Erythroblast (primary cell): ENCODE measurements around the gene TRPT1.
"Not testable (repeated sequence)": the region's sequence is repeated elsewhere in the genome, so short reads cannot be mapped to it uniquely, and the experiment has no call there.

Source experiments
- DNase-seq, 2 experiments: peaks; one replicate each; lab custom pipeline; 2025; lab: John Stamatoyannopoulos, UW
- GATA1 ChIP-seq: IDR thresholded peaks from 2 replicates; pipeline ENCODE4 v1.6.1; 2011; ENCODE audit warnings: low read depth, mild to moderate bottlenecking, control low read depth, low read length, moderate library complexity
- POLR2A ChIP-seq: IDR thresholded peaks from 2 replicates; pipeline ENCODE4 v1.6.1; 2011; ENCODE audit warnings: mild to moderate bottlenecking, low read length

The TRPT1 gene

GRCh38 chr11:64252003-64252872 lies 26.3 kb upstream of the TRPT1 start:
- TF ChIP-seq POLR2A (no peak), GATA1 (no peak)
- peak; percentile 46 to 70 for DNase-seq

GRCh38 chr11:64251753-64252002 lies 25.7 kb upstream of the TRPT1 start:
- no peak for DNase-seq
- TF ChIP-seq GATA1 (no peak), POLR2A (peak; percentile 15)

DNA sequence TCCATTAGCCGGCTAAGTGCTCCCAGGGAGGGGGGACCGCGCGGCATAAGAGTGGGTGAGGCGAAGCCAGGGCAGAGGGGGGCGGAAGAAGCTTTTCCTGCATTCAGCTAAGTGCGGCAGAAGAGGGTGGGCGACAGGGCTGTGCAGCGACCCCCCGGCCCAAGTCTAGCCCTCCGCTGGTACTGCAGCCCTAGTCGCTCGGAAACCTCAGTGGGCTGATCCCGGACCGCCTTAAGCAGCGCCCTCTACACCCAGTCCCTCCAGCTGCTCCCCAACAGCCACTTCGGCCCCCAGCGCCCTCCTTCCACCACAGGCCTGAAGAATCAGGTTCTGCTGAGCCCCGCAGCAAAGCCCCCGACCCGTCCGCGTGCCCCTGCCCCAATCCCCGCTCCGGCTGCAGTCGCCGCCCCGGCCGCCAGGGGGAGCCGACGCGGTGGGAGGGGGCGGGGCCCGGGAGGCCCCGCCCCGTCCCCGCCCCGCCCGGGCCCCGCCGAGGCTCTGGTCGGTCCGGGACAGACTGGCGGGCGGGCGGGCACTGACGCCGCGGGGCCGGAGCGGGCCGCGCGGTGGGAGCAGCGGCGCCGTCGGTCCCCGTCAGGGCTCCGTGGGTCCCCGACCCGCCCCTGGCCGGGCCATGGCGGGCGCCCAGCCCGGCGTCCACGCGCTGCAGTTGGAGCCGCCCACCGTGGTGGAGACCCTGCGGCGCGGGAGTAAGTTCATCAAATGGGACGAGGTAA lies 25.2 kb upstream of the TRPT1 start, which contains the start of gene PLCB3:
TSS of gene PLCB3 (plus strand) at position 515 of the 737 bp plus-strand sequence. CDS start at position 635, 120 bp downstream.
- DNase-seq, result peak; percentile 72 to 85
- TF ChIP-seq POLR2A, result peak; percentile 53
- no peak for TF ChIP-seq GATA1

DNA sequence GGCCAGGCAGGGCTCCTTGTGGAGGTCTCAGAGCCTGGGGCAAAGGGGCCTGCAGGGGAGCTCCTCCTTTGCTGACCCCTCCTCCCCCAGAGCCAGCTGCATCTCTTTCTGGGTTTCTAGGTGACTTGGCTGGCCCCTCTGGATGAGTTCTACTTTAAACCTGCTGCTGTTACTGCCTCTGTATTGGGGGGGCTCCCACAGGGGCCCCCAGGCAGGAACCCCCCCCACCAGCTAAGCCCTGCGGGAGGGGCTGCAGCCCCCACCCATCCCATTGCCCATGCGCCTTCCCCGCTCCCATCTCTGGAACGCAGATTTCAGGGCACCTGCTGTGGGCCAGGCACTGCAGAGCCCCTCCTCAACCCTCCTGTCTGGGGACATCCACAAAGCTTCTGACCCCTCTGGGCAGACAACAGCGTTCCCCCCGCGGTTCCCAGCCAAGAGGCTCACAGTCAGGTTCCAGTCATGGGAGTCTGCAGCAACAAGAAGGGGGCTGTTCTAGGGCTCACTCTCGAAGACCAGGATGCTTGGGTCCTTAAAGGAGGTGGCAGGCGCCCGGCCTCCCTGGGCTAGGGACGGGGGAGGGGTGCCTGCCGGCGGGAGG lies 24.5 kb upstream of the TRPT1 start:
- TF ChIP-seq POLR2A (no peak), GATA1 (no peak)
- DNase-seq, result peak in 1 of 2 experiments; percentile 73

DNA sequence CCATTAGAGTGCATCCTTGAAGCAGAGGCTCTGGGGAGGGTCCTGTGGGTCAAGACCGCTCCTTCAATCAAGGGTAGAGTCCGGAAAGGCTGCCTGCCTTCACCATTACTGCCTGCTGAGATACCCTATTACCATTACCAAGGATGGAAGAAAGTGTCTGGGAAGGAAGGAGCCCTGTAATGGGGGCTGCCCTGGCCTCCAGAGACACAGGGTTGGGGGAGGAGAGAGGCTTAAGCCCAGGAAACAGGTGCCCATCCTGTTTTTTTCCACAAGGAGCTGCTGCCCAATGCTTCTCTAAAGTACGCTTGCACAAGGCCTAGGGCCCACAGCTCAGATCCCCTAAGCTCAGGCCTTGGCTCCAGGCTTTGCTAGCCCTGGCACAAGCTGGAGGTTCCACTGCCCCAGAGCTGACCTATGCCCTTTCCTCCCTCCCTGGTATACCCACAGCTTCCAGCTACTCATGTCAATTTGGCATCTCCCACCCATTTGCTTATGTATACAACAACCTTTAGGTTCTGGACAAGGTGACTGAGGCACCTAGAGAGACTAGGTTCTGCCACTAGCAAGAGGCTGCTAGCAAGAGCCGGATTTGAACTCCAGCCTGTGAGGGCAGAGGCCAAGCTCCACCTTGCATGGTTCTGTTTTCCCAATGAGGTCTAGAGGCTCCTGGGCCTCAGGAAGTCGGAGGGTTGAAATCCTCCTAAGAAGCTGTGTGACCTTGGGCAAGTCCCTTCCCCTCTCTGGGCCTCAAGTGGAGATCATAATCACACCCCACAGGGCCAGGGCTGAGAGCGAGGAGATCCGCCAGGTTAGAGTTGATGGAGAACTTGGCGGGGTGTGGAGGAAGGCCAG lies 23.8 kb upstream of the TRPT1 start:
- TF ChIP-seq POLR2A (no peak), GATA1 (no peak)
- DNase-seq, result peak; percentile 47 to 54

DNA sequence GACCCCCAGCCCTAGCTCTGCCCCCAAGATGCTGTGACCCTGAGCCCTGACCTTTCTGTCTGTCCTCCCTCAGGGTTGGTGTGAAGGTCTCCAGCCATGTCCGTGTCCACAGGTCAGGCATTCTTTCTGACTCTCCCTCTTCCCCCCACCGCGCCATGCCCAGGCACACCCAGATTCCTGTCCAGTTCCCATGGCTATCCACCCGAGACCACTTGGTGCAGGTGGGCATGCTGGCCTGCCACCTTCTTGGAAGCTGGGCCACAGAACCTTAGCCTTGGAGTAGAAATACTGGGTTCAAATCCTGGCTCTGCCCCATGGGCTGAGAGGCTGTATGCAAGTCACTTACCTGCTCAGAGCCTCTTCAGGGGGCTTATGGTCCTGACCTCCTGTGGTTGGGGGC lies 23.1 kb upstream of the TRPT1 start:
- no peak for TF ChIP-seq GATA1
- DNase-seq, result no peak

DNA sequence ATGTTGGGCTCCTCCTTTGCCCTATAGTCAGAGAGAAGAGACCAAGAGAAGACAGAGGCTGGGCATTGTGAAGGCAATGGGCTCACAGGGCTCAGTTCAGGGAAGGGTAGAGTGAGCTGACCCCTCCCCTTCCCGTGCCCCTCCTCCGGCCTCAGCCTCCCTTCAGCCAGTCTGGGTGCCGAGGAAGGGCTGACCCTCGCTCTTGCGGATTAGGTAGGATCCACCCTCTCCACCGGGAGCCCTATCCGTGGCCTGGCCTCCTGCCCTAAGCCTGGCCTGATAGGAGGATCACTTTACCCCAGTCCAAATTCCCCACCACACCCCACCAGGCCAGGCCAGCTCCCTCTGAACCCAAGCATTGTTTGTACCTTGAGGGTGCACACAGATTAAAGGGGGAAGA lies 22.6 kb upstream of the TRPT1 start:
- TF ChIP-seq GATA1, result no peak
- no peak for TF ChIP-seq POLR2A
- DNase-seq, result no peak

GRCh38 chr11:64247729-64248531 lies 21.9 kb upstream of the TRPT1 start:
- no peak for TF ChIP-seq POLR2A
- TF ChIP-seq GATA1, result no peak

GRCh38 chr11:64246871-64247728 lies 21.1 kb upstream of the TRPT1 start, which contains the start of gene PPP1R14B:
Gene PPP1R14B, minus strand, starts transcription at chr11:64246943. Its CDS starts 270 bp downstream, at chr11:64246673.
- peak; percentile 87 to 90 for DNase-seq
- no peak for TF ChIP-seq GATA1
- TF ChIP-seq POLR2A, result peak; percentile 62

More at GRCh38 chr11:64247729-64248531, 21.9 kb upstream of the TRPT1 start:
- no peak for DNase-seq

DNA sequence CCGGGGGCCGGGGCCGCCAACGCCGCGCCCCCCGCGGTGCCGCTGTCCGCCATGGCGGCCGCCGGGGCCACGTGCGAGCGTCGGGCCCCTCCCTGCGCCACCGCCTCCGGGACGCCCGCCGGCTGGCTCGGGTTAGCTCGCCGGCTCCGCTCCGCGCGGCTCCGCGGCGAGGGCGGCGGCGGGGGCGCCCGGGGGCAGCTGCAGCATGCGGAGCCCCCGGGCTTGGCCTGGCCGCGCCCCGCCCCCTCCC lies 20.6 kb upstream of the TRPT1 start:
- DNase-seq, result not testable (repeated sequence)

GRCh38 chr11:64245797-64246620 lies 20.0 kb upstream of the TRPT1 start:
- peak; percentile 81 for DNase-seq
- TF ChIP-seq GATA1 (no peak), POLR2A (peak; percentile 54)
